Measurements from ENCODE around the gene IL18. TPM values are rescaled to one million over a fixed set of nuclear protein-coding genes. Genes with fewer than 3 reads are reported as not detected.

Gene IL18
- polyA plus RNA-seq, 2 of the 4 experiments (the other 2 are of a cell fraction): 95.5 to 119 TPM

DNA sequence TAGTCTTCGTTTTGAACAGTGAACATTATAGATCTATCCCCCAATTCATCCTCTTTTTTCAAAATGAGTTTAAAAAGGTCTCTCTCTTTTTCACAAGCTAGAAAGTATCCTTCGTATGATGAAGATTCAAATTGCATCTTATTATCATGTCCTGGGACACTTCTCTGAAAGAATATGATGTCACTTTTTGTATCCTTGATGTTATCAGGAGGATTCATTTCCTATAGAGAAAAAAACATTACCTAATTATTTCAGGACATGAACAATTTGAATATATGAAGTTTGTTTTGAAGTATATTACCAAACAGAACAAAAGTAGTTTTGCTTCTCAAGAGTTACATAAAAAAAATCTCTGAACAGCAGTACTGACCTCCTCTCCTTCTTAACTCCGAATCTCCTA, 20.3 kb downstream of the IL18 start:
- 91% methylated on average over 3 of the region's 3 CpGs for WGBS (ENCODE audit: missing lambda C conversion rate)
- FAIRE-seq (no peak), ATAC-seq (no peak), DNase-seq (ENCODE audit: low read depth in 1 of 2, low spot score in 1 of 2) (no peak)
- ChIA-PET CTCF (interaction anchor here (1.1 to 1.7 kb wide), 3 partner anchors 28 to 32 kb away, joined by 3 to 5 read pairs (median 4); partner anchors contain the start of gene BCO2), POLR2A (no interaction called here)
- H3K4me2 ChIP-seq: no peak overlapping the region
- no peaks in the 10 kb centered on the region for H3K4me1 ChIP-seq
- no peak for TF ChIP-seq NR3C1 (IDR thresholded peaks at IDR 0.05)
- no peak for TF ChIP-seq PHF8 (IDR thresholded peaks at IDR 0.05; ENCODE audit: borderline replicate concordance, low read depth)
- no peak for TF ChIP-seq TFCP2L1 (CRISPR knock-in tag; IDR thresholded peaks at IDR 0.05)
- TF ChIP-seq RARB (CRISPR knock-in tag; IDR thresholded peaks at IDR 0.05): no peak
- H3K4me3 ChIP-seq: no peak overlapping the region
- peaks cover 9% of the 10 kb centered on the region; the same call in 2 of the 3 replicates for H3K9me3 ChIP-seq
- no peak overlapping the region for H3K27ac ChIP-seq

DNA sequence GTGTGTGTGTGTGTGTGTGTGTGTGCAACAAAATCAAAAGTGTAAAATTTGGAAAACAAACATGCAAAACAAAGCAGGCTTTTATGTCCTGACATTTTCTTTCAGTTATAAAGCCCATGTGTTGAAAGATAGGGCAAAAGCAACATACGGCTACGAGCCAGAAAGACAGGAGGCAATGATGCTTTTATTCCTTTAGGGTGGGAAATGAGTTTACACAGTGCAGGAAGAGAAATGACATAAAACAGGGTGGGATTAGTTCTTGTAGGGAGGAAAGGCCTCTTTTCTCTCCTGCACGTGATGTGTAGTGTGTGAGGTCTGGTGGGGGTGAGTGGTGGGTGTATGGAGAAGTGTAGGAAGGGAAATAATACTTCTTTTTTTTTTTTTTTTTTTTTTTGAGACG, 29.4 kb downstream of the IL18 start:
- H3K4me2 ChIP-seq: no peak overlapping the region
- TF ChIP-seq, protein P1, sequence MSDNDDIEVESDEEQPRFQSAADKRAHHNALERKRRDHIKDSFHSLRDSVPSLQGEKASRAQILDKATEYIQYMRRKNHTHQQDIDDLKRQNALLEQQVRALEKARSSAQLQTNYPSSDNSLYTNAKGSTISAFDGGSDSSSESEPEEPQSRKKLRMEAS (IDR thresholded peaks at IDR 0.05): no peak
- TF ChIP-seq NFE2L2 (conservative IDR thresholded peaks at IDR 0.05; ENCODE audit: low read length): no peak
- TF ChIP-seq EHMT2 (IDR thresholded peaks at IDR 0.05; ENCODE audit: low read depth): no peak
- TF ChIP-seq, protein P2, sequence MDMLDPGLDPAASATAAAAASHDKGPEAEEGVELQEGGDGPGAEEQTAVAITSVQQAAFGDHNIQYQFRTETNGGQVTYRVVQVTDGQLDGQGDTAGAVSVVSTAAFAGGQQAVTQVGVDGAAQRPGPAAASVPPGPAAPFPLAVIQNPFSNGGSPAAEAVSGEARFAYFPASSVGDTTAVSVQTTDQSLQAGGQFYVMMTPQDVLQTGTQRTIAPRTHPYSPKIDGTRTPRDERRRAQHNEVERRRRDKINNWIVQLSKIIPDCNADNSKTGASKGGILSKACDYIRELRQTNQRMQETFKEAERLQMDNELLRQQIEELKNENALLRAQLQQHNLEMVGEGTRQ (IDR thresholded peaks at IDR 0.05): no peak
- no peak for TF ChIP-seq CHD4 (IDR thresholded peaks at IDR 0.05; ENCODE audit: borderline replicate concordance)
- no peak for TF ChIP-seq HOXB5 (CRISPR knock-in tag; IDR thresholded peaks at IDR 0.05)
- no peak for TF ChIP-seq RCOR1 (IDR thresholded peaks at IDR 0.05; ENCODE audit: low read depth, low read length)
- TF ChIP-seq TFCP2L1 (CRISPR knock-in tag; IDR thresholded peaks at IDR 0.05): no peak
- TF ChIP-seq, protein P3, sequence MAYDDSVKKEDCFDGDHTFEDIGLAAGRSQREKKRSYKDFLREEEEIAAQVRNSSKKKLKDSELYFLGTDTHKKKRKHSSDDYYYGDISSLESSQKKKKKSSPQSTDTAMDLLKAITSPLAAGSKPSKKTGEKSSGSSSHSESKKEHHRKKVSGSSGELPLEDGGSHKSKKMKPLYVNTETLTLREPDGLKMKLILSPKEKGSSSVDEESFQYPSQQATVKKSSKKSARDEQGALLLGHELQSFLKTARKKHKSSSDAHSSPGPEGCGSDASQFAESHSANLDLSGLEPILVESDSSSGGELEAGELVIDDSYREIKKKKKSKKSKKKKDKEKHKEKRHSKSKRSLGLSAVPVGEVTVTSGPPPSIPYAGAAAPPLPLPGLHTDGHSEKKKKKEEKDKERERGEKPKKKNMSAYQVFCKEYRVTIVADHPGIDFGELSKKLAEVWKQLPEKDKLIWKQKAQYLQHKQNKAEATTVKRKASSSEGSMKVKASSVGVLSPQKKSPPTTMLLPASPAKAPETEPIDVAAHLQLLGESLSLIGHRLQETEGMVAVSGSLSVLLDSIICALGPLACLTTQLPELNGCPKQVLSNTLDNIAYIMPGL (CRISPR knock-in tag; IDR thresholded peaks at IDR 0.05; ENCODE audit: borderline replicate concordance): no peak
- TF ChIP-seq TP53 (CRISPR knock-in tag; IDR thresholded peaks at IDR 0.05): no peak
- ChIA-PET POLR2A (no interaction called here), CTCF (interaction anchor here (1.5 kb wide), 1 partner anchor 21 kb away, joined by 3 read pairs; no protein-coding TSS in a partner anchor)
- FAIRE-seq (no peak), DNase-seq (ENCODE audit: low read depth in 1 of 2, low spot score in 1 of 2) (no peak), ATAC-seq (no peak)
- H3K4me3 ChIP-seq: no peak overlapping the region
- 92% methylated on average over 4 of the region's 4 CpGs for WGBS (ENCODE audit: missing lambda C conversion rate)
- H3K9me3 ChIP-seq: no peaks in the 10 kb centered on the region
- H3K27ac ChIP-seq: no peak overlapping the region
- H3K4me1 ChIP-seq: peaks cover 3% of the 10 kb centered on the region; the same call in 2 of the 3 replicates

DNA sequence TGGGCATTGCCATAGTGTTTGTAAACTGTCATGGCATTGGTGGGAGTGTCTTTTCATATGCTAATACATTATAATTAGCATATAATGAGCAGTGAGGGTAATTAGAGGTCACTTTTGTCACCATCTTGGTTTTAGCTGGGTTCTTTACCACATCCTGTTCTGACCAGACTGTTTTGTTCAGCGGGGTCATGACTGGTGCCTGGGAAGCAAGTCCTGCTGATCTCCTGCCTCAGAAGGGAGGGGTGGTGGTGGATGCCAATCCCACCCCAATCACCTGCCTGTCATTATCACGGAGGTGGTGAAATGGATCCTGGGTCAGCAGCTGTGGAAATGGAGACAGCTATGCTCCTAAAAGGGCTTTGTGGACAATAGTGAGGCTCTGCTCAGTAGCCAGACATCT, 31.2 kb downstream of the IL18 start:
- DNase-seq (ENCODE audit: low read depth in 1 of 2, low spot score in 1 of 2) (no peak), ATAC-seq (no peak)
- WGBS (ENCODE audit: missing lambda C conversion rate): 91% methylated on average over 1 of the region's 2 CpGs

More for the DNA sequence above, 31.2 kb downstream of the IL18 start:
- ChIA-PET POLR2A (no interaction called here), CTCF (no interaction called here)
- Histone ChIP-seq H3K4me3 (no peak overlapping the region), H3K4me2 (no peak overlapping the region), H3K4me1 (peaks cover 20% of the 10 kb centered on the region), H3K9me3 (no peaks in the 10 kb centered on the region), H3K27ac (no peak overlapping the region)
- no peak for TF ChIP-seq GATA3 (IDR thresholded peaks at IDR 0.05; ENCODE audit: borderline replicate concordance)
- no peak for TF ChIP-seq CEBPB (IDR thresholded peaks at IDR 0.05)
- no peak for TF ChIP-seq ESRRA (IDR thresholded peaks at IDR 0.05; ENCODE audit: borderline replicate concordance, low read length)
- TF ChIP-seq EHMT2 (IDR thresholded peaks at IDR 0.05; ENCODE audit: low read depth): no peak
- TF ChIP-seq TFCP2L1 (CRISPR knock-in tag; IDR thresholded peaks at IDR 0.05): no peak
- no peak for TF ChIP-seq CBX2 (IDR thresholded peaks at IDR 0.05; ENCODE audit: borderline replicate concordance, low read depth)
- no peak for TF ChIP-seq EHF (CRISPR knock-in tag; IDR thresholded peaks at IDR 0.05)
- no peak for TF ChIP-seq CHD2 (IDR thresholded peaks at IDR 0.05; ENCODE audit: low read length, partially characterized antibody)
- no peak for TF ChIP-seq RAD21 (conservative IDR thresholded peaks at IDR 0.05 in 1 of 2, IDR thresholded peaks at IDR 0.05 in 1 of 2)
- TF ChIP-seq, protein P4, sequence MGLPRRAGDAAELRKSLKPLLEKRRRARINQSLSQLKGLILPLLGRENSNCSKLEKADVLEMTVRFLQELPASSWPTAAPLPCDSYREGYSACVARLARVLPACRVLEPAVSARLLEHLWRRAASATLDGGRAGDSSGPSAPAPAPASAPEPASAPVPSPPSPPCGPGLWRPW (IDR thresholded peaks at IDR 0.05): no peak
- TF ChIP-seq NR3C1 (IDR thresholded peaks at IDR 0.05): no peak
- no peak for TF ChIP-seq CHD4 (IDR thresholded peaks at IDR 0.05; ENCODE audit: borderline replicate concordance)
- TF ChIP-seq, protein P1 (IDR thresholded peaks at IDR 0.05): no peak
- TF ChIP-seq HOXB13 (CRISPR knock-in tag; IDR thresholded peaks at IDR 0.05; ENCODE audit: low read depth): no peak
- no peak for TF ChIP-seq ZC3H11A (IDR thresholded peaks at IDR 0.05)
- TF ChIP-seq HDAC2 (IDR thresholded peaks at IDR 0.05): no peak
- no peak for TF ChIP-seq HOXB5 (CRISPR knock-in tag; IDR thresholded peaks at IDR 0.05)
- FAIRE-seq: no peak
